ENCODE data around the gene STAT5A.

STAT5A gene

DNA sequence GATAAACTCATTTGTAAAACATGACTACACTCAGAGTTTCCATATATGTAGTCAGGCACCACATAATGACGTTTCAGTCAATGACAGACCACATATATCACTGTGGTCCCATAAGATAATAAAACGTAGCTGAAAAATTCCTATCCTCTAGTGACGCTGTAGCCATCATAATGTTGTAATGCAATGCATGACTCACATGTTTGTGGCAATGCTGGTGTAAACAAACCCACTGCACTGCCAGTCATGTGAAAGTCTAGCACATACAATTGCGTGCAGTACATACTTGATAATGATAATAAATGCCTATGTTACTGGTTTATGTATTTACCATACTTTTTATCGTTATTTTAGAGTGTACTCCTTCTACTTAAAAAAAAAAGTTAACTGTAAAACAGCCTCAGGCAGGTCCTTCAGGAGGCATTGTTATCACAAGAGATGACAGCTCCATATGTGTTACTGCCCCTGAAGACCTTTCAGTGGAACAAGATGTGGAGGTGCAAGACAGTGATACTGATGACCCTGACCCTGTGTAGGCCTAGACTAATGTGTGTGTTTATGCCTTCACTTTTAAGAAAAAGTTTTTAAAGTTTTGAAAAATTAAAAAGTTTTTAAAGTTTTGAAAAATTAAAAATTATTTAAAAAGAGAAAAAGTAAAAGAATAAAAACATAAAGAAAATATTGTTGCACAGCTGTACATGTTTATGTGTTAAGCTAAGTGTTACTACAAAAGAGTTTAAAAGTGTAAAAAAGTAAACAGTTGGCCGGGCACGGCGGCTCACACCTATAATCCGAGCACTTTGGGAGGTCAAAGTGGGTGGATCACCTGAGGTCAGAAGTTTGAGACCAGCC is 21.2 kb upstream of the STAT5A start (continued):
- TF ChIP-seq ZNF121 (tag by site-specific recombination; IDR thresholded peaks at IDR 0.05) (no peak), WT1 (tag by site-specific recombination; IDR thresholded peaks at IDR 0.05) (peak; percentile 84), BCL11A (tag by site-specific recombination; IDR thresholded peaks at IDR 0.05; ENCODE audit: low read depth) (peak; percentile 81; the same call in 1 of the 2 replicates), ZNF394 (tag by site-specific recombination; IDR thresholded peaks at IDR 0.05; ENCODE audit: borderline replicate concordance) (peak; percentile 44; the same call in 1 of the 2 replicates), MEIS1 (CRISPR knock-in tag; IDR thresholded peaks at IDR 0.05; ENCODE audit: borderline replicate concordance) (no peak), OSR2 (tag by site-specific recombination; IDR thresholded peaks at IDR 0.05) (no peak), GLI4 (tag by site-specific recombination; IDR thresholded peaks at IDR 0.05) (no peak), KLF10 (tag by site-specific recombination; IDR thresholded peaks at IDR 0.05) (peak; percentile 40; the same call in 1 of the 2 replicates), ZBTB8A (tag by site-specific recombination; IDR thresholded peaks at IDR 0.05) (no peak), ZNF530 (tag by site-specific recombination; IDR thresholded peaks at IDR 0.05; ENCODE audit: low read depth) (no peak), ZNF571 (tag by site-specific recombination; IDR thresholded peaks at IDR 0.05) (no peak), KLF1 (tag by site-specific recombination; IDR thresholded peaks at IDR 0.05) (no peak), MYNN (tag by site-specific recombination; IDR thresholded peaks at IDR 0.05; ENCODE audit: borderline replicate concordance) (no peak), ZNF560 (tag by site-specific recombination; IDR thresholded peaks at IDR 0.05; ENCODE audit: borderline replicate concordance) (no peak), ZNF596 (tag by site-specific recombination; IDR thresholded peaks at IDR 0.05) (no peak), ZNF558 (tag by site-specific recombination; IDR thresholded peaks at IDR 0.05) (no peak; the same call in 1 of the 2 replicates), ZNF311 (tag by site-specific recombination; IDR thresholded peaks at IDR 0.05; ENCODE audit: borderline replicate concordance) (no peak), SP2 (tag by site-specific recombination; IDR thresholded peaks at IDR 0.05) (0 out of 2 replicates have a peak, but pooled peaks have one; percentile 9), ZNF670 (tag by site-specific recombination; IDR thresholded peaks at IDR 0.05; ENCODE audit: low read depth) (no peak), ZNF23 (tag by site-specific recombination; IDR thresholded peaks at IDR 0.05; ENCODE audit: borderline replicate concordance) (no peak), ZXDB (tag by site-specific recombination; IDR thresholded peaks at IDR 0.05) (no peak), GLIS1 (tag by site-specific recombination; IDR thresholded peaks at IDR 0.05) (no peak), ZNF660 (tag by site-specific recombination; IDR thresholded peaks at IDR 0.05) (no peak; the same call in 1 of the 2 replicates), ZNF155 (tag by site-specific recombination; IDR thresholded peaks at IDR 0.05) (no peak), ZNF24 (tag by site-specific recombination; IDR thresholded peaks at IDR 0.05) (peak; percentile 67), ZFP3 (tag by site-specific recombination; IDR thresholded peaks at IDR 0.05; ENCODE audit: low read depth) (no peak), ZFP37 (tag by site-specific recombination; IDR thresholded peaks at IDR 0.05) (0 out of 2 replicates have a peak, but pooled peaks have one; percentile 40), ZNF174 (tag by site-specific recombination; IDR thresholded peaks at IDR 0.05) (no peak), ZNF664 (tag by site-specific recombination; IDR thresholded peaks at IDR 0.05) (no peak), ZNF341 (tag by site-specific recombination; IDR thresholded peaks at IDR 0.05; ENCODE audit: low read depth) (no peak)
- TF ChIP-seq, protein P1, sequence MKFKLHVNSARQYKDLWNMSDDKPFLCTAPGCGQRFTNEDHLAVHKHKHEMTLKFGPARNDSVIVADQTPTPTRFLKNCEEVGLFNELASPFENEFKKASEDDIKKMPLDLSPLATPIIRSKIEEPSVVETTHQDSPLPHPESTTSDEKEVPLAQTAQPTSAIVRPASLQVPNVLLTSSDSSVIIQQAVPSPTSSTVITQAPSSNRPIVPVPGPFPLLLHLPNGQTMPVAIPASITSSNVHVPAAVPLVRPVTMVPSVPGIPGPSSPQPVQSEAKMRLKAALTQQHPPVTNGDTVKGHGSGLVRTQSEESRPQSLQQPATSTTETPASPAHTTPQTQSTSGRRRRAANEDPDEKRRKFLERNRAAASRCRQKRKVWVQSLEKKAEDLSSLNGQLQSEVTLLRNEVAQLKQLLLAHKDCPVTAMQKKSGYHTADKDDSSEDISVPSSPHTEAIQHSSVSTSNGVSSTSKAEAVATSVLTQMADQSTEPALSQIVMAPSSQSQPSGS (tag by site-specific recombination; IDR thresholded peaks at IDR 0.05; ENCODE audit: low read depth) = peak; percentile 90
- TF ChIP-seq, protein P2, sequence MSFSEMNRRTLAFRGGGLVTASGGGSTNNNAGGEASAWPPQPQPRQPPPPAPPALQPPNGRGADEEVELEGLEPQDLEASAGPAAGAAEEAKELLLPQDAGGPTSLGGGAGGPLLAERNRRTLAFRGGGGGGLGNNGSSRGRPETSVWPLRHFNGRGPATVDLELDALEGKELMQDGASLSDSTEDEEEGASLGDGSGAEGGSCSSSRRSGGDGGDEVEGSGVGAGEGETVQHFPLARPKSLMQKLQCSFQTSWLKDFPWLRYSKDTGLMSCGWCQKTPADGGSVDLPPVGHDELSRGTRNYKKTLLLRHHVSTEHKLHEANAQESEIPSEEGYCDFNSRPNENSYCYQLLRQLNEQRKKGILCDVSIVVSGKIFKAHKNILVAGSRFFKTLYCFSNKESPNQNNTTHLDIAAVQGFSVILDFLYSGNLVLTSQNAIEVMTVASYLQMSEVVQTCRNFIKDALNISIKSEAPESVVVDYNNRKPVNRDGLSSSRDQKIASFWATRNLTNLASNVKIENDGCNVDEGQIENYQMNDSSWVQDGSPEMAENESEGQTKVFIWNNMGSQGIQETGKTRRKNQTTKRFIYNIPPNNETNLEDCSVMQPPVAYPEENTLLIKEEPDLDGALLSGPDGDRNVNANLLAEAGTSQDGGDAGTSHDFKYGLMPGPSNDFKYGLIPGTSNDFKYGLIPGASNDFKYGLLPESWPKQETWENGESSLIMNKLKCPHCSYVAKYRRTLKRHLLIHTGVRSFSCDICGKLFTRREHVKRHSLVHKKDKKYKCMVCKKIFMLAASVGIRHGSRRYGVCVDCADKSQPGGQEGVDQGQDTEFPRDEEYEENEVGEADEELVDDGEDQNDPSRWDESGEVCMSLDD (tag by site-specific recombination; IDR thresholded peaks at IDR 0.05) = no peak
- TF ChIP-seq, protein P3, sequence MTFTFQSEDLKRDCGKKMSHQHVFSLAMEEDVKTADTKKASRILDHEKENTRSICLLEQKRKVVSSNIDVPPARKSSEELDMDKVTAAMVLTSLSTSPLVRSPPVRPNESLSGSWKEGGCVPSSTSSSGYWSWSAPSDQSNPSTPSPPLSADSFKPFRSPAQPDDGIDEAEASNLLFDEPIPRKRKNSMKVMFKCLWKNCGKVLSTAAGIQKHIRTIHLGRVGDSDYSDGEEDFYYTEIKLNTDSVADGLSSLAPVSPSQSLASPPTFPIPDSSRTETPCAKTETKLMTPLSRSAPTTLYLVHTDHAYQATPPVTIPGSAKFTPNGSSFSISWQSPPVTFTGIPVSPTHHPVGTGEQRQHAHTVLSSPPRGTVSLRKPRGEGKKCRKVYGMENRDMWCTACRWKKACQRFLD (tag by site-specific recombination; IDR thresholded peaks at IDR 0.05) = no peak
- TF ChIP-seq, protein P4, sequence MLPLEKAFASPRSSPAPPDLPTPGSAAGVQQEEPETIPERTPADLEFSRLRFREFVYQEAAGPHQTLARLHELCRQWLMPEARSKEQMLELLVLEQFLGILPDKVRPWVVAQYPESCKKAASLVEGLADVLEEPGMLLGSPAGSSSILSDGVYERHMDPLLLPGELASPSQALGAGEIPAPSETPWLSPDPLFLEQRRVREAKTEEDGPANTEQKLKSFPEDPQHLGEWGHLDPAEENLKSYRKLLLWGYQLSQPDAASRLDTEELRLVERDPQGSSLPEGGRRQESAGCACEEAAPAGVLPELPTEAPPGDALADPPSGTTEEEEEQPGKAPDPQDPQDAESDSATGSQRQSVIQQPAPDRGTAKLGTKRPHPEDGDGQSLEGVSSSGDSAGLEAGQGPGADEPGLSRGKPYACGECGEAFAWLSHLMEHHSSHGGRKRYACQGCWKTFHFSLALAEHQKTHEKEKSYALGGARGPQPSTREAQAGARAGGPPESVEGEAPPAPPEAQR (tag by site-specific recombination; IDR thresholded peaks at IDR 0.05) = no peak
